ENCODE results near the gene TNPO3.
"Not testable (repeated sequence)": the region's sequence is repeated elsewhere in the genome, so short reads cannot be mapped to it uniquely, and the experiment has no call there.

The TNPO3 gene

GRCh38 chr7:128918016-128918665 lies 136.8 kb downstream of the TNPO3 start:
- DNase-seq = no peak

GRCh38 chr7:128917122-128917521 lies 137.8 kb downstream of the TNPO3 start:
- no peak for DNase-seq

GRCh38 chr7:128916643-128916915 lies 138.3 kb downstream of the TNPO3 start:
- no peak for DNase-seq

- DNase-seq = no peak
Observed at GRCh38 chr7:128915841-128916642, 138.9 kb downstream of the TNPO3 start.

- DNase-seq = no peak
Observed at GRCh38 chr7:128915271-128915819, 139.6 kb downstream of the TNPO3 start.

GRCh38 chr7:128914566-128915151 lies 140.3 kb downstream of the TNPO3 start:
- no peak for DNase-seq

- DNase-seq = no peak
Observed at GRCh38 chr7:128913870-128914565, 140.9 kb downstream of the TNPO3 start.

- DNase-seq = not testable (repeated sequence)
Observed at GRCh38 chr7:128912709-128913495, 142.0 kb downstream of the TNPO3 start.

GRCh38 chr7:128912281-128912680 lies 142.6 kb downstream of the TNPO3 start:
- no peak for DNase-seq

GRCh38 chr7:128911423-128912031 lies 143.4 kb downstream of the TNPO3 start:
- no peak for DNase-seq

- DNase-seq = no peak
Observed at GRCh38 chr7:128910569-128910945, 144.4 kb downstream of the TNPO3 start, which contains the start of gene KCP. Gene KCP (minus strand): TSS chr7:128910709. CDS start chr7:128910676, 33 bp downstream.

- DNase-seq = no peak
Observed at GRCh38 chr7:128909625-128910568, 145.0 kb downstream of the TNPO3 start.

- no peak for DNase-seq
Observed at GRCh38 chr7:128908750-128909624, 145.9 kb downstream of the TNPO3 start.

GRCh38 chr7:128906766-128907559 lies 147.9 kb downstream of the TNPO3 start:
- DNase-seq = no peak

GRCh38 chr7:128906001-128906765 lies 148.7 kb downstream of the TNPO3 start:
- DNase-seq = no peak

GRCh38 chr7:128904381-128905197 lies 150.3 kb downstream of the TNPO3 start:
- no peak for DNase-seq
